Smooth muscle cell (in vitro differentiated cells): ENCODE data around the gene RTN4RL1. TPM values are rescaled to one million over a fixed set of nuclear protein-coding genes. Genes with fewer than 3 reads are reported as not detected.

Experiments used
- DNase-seq: peaks from one replicate; lab custom pipeline; 2025; ENCODE audit not compliant: unreplicated experiment; lab: John Stamatoyannopoulos, UW
- H2AFZ ChIP-seq: fragments of 200-600 bp; sonication (generic); 2 replicates; pipeline ENCODE4 v1.6.0; 2016; ENCODE audit warnings: antibody characterized with exemption, low read depth, mild to moderate bottlenecking
- H3F3A ChIP-seq: fragments of 200-600 bp; sonication (generic); 2 replicates; pipeline ENCODE4 v1.6.0; 2017; ENCODE audit warnings: antibody characterized with exemption, low read depth
- H3K27ac ChIP-seq: fragments of 200-600 bp; sonication (generic); 2 replicates; pipeline ENCODE4 v1.5.1; 2016; ENCODE audit warnings: low read depth, mild to moderate bottlenecking
- H3K27me3 ChIP-seq: fragments of 200-600 bp; sonication (generic); 2 replicates; pipeline ENCODE4 v1.6.1; 2016; ENCODE audit warnings: low read depth, mild to moderate bottlenecking
- H3K36me3 ChIP-seq: fragments of 200-600 bp; sonication (generic); 2 replicates; pipeline ENCODE4 v1.5.1; 2016; ENCODE audit warnings: low read depth
- H3K4me1 ChIP-seq: fragments of 200-600 bp; sonication (generic); 2 replicates; pipeline ENCODE4 v1.5.1; 2016; ENCODE audit warnings: low read depth
- H3K4me2 ChIP-seq: fragments of 200-600 bp; sonication (generic); 2 replicates; pipeline ENCODE4 v1.6.0; 2016; ENCODE audit warnings: mild to moderate bottlenecking
- H3K4me3 ChIP-seq: fragments of 200-600 bp; sonication (generic); 2 replicates; pipeline ENCODE4 v1.5.1; 2016; ENCODE audit warnings: mild to moderate bottlenecking
- H3K79me2 ChIP-seq: fragments of 200-600 bp; sonication (generic); 2 replicates; pipeline ENCODE4 v1.6.0; 2016; ENCODE audit warnings: low read depth, mild to moderate bottlenecking
- H3K9ac ChIP-seq: fragments of 200-600 bp; sonication (generic); 2 replicates; pipeline ENCODE4 v1.6.0; 2016; ENCODE audit warnings: low read depth
- H3K9me3 ChIP-seq: fragments of 200-600 bp; sonication (generic); replicated peaks from 2 replicates; pipeline ENCODE4 v1.5.1; 2016; ENCODE audit warnings: low read depth
- H4K20me1 ChIP-seq: fragments of 200-600 bp; sonication (generic); 2 replicates; pipeline ENCODE4 v1.6.0; 2016; ENCODE audit warnings: low read depth
- WGBS: methylation state at CpG from one replicate; pipeline ENCODE4 v1.1.7; 2016; ENCODE audit warnings: low lambda C conversion rate; 5-methylcytosine and 5-hydroxymethylcytosine counted together
- polyA plus RNA-seq: library from polyadenylated mRNA; unstranded; fragments of >200 nt; fragmentation: Nextera tagmentation; extraction: Ambion mirVana; gene quantifications from 2 replicates; pipeline ENCODE4 v1.2.1, GENCODE V29; 2016
- total RNA-seq: library from RNA; depleted of rRNA; stranded (reverse); fragments of >200 nt; gene quantifications from 2 replicates; pipeline ENCODE4 v1.2.3, GENCODE V29; 2014
- TF ChIP-seq, protein P1 (sequence below): fragments of 200-600 bp; sonication (generic); IDR thresholded peaks from 2 replicates; pipeline ENCODE4 v1.5.1; 2017; ENCODE audit warnings: borderline replicate concordance, mild to moderate bottlenecking, antibody characterized with exemption; ENCODE audit not compliant: insufficient read depth, poor library complexity, severe bottlenecking

RTN4RL1 gene
- total and polyA plus RNA-seq, 2 experiments from 2014 or later = not detected

DNA sequence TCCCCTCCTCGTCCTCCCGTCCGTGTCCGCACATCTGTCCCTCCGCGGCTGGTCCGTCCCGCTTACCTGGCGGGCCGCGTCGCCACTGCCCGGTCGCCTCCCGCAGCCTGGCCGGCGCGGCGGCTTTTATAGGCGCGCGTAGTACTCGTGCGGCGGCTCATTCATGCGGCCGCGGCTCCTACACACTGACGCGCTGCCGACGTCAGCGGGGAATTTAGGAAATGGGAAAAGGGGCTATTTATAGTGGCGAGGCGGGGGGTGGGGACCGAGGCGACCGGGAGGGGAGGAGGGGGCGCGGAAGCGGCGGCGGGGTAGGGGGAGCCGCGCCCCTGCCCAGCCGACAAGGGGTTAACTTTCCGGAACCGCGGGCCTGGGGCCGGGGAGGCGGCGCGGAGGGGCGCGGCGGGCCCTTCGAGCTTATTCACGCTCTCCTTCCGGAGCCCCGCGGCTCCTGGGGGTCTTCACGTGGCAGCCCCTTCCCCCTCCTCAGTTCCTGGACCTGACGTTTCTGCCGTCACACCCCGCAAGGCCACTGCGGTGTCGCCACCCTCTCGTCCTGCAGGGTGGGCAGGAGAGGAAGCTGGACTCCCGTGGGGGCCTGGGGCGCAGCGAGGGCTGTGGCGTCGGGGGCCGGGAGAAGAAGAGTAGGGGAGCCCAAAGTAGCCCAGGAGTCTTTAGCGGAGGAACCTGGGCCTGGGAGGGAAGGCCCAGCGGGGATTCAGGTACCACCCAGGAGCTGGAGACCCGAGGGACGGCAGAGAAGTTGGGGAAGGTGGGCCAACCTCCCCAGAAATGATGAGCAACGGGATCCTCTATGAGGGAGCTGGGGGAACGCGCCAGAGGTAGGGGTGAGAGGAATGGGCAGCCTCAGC is 26.2 kb upstream of the RTN4RL1 start:
- peak overlapping the region; percentile 62 for H3K4me3 ChIP-seq
- H3F3A ChIP-seq = peaks cover 6% of the 10 kb centered on the region
- H3K9ac ChIP-seq = peak overlapping the region; percentile 54
- H3K27me3 ChIP-seq = peaks cover 19% of the 10 kb centered on the region
- no peaks in the 10 kb centered on the region for H3K9me3 ChIP-seq
- WGBS = 14% methylated on average over 62 of the region's 81 CpGs
- no peaks in the 10 kb centered on the region for H3K36me3 ChIP-seq
- H3K27ac ChIP-seq = no peak overlapping the region
- H4K20me1 ChIP-seq = peaks cover 8% of the 10 kb centered on the region
- peak overlapping the region; percentile 92 for H3K4me2 ChIP-seq
- H3K4me1 ChIP-seq = peaks cover 20% of the 10 kb centered on the region
- TF ChIP-seq, protein P1, sequence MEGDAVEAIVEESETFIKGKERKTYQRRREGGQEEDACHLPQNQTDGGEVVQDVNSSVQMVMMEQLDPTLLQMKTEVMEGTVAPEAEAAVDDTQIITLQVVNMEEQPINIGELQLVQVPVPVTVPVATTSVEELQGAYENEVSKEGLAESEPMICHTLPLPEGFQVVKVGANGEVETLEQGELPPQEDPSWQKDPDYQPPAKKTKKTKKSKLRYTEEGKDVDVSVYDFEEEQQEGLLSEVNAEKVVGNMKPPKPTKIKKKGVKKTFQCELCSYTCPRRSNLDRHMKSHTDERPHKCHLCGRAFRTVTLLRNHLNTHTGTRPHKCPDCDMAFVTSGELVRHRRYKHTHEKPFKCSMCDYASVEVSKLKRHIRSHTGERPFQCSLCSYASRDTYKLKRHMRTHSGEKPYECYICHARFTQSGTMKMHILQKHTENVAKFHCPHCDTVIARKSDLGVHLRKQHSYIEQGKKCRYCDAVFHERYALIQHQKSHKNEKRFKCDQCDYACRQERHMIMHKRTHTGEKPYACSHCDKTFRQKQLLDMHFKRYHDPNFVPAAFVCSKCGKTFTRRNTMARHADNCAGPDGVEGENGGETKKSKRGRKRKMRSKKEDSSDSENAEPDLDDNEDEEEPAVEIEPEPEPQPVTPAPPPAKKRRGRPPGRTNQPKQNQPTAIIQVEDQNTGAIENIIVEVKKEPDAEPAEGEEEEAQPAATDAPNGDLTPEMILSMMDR = no peak
- DNase-seq = no peak
- no peak overlapping the region for H2AFZ ChIP-seq
- H3K79me2 ChIP-seq = no peaks in the 10 kb centered on the region

DNA sequence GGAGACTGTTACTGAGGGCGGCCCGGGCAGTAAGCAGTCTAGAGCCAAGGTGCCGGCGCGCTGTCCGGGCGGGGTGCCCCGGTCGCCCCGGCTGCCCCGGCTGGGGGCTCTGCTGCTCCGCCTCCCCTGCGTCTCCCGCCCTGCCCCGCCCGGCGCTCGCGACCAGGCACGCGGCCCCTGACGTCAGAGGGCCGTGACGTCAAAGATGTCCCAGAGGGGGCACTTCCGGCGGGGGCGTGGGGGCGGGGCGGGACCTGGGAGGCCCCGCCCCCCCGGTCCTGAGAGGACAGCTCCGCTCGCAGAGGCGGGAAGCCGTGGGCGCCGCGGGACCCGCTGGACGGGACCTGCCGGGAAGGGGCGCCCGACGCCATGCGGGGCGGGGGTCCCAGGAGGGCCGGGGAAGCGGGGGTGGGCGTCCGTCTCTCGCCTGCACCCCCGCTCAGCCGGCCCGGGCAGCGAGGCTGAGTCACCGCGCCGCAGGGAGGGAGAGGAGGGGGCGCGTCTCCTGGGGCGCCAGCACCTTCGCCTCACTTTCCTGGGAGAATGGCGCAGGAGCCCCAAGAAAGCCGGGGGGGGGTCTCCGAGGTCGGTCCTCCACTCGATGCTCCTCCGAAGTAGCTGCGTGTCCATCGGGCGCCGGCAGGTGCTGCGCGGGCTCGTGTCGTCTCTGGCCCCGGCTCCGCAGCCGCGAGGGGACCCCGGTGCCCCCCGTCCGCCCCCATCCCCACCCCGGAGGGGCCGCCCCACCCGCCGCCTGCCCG is 25.3 kb upstream of the RTN4RL1 start:
- DNase-seq = peak; percentile 71
- 6% methylated on average over 31 of the region's 88 CpGs for WGBS
- peak overlapping the region; percentile 54 for H3K9ac ChIP-seq
- no peaks in the 10 kb centered on the region for H3K36me3 ChIP-seq
- no peak overlapping the region for H2AFZ ChIP-seq
- H3K4me3 ChIP-seq = peak overlapping the region; percentile 62
- peaks cover 17% of the 10 kb centered on the region for H3K4me1 ChIP-seq
- H3K27ac ChIP-seq = no peak overlapping the region
- no peaks in the 10 kb centered on the region for H3K79me2 ChIP-seq
- H4K20me1 ChIP-seq = peaks cover 5% of the 10 kb centered on the region
- peak overlapping the region; percentile 92 for H3K4me2 ChIP-seq
- TF ChIP-seq, protein P1 = no peak
- no peaks in the 10 kb centered on the region for H3K9me3 ChIP-seq
- H3F3A ChIP-seq = peaks cover 6% of the 10 kb centered on the region
- peaks cover 16% of the 10 kb centered on the region for H3K27me3 ChIP-seq

DNA sequence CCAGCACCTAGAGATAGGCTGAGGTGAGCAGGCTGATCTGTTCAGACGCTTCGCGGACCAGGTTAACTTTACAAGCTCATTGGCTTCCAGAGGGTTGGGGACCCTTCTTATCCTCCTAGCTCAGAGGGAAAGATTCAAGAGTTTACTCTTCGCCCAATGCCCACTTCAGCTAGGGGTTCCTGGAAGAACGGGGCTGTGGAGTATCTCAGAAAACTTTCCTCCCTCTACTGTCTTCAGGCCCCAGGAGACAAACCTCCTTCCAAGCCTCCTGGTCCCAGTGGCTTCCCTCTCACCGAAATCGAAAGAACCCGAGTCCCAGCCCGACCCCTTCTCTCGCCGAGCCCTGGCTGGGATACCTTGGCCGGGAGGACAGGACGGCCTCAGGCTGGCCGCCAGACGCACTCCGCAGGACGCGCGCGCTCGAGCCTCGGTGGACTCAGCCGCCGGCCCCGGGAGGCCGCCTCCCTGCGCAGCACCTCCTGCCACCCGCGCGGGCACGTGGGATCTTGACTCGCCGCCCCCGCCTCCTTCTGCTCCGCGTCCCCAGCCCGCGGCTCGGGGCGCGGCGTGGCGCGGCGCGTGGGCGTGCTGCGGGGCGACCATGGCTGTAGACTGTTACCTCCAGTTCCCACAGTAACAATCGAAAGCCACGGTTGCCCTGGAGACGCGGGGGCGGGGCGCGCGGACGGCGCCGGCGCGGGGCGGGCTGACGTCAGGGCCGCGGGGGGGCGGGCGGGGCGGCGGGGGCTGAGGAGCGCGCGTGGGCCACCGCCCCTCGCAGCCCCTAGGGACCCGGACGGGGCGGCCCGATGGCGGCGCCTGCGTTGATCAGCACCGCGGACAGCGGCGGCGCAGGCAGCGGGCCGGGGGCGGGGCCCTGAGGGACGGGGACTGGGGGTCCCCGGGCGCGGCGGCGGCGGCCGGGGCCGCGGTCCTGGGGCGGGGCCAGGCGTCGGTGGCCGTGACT is 24.5 kb upstream of the RTN4RL1 start:
- TF ChIP-seq, protein P1 = no peak
- peaks cover 17% of the 10 kb centered on the region for H3K4me1 ChIP-seq
- H4K20me1 ChIP-seq = peaks cover 4% of the 10 kb centered on the region
- peak overlapping the region; percentile 92 for H3K4me2 ChIP-seq
- H3K27me3 ChIP-seq = peaks cover 13% of the 10 kb centered on the region
- H3F3A ChIP-seq = peaks cover 6% of the 10 kb centered on the region
- no peak overlapping the region for H2AFZ ChIP-seq
- 8% methylated on average over 60 of the region's 104 CpGs for WGBS
- H3K36me3 ChIP-seq = no peaks in the 10 kb centered on the region
- H3K4me3 ChIP-seq = peak overlapping the region; percentile 62
- no peaks in the 10 kb centered on the region for H3K9me3 ChIP-seq
- H3K79me2 ChIP-seq = peaks cover 8% of the 10 kb centered on the region
- DNase-seq = peak; percentile 77
- peak overlapping the region; percentile 90 for H3K9ac ChIP-seq
- peak overlapping the region; percentile 49 for H3K27ac ChIP-seq
